ENCODE measurements around the gene UTP11. TPM values are rescaled to one million over a fixed set of nuclear protein-coding genes. Genes with fewer than 3 reads are reported as not detected.
A peak's percentile ranks its signal among the peaks of the same experiment; 100 is the strongest.

The UTP11 gene
- total and polyA plus RNA-seq, 2 of the 8 experiments (the other 6 are each of a cell fraction or from before 2014, with no cell fraction given) = 19.5 to 60.5 TPM

GRCh38 chr1:38060498-38060897 lies 48.0 kb downstream of the UTP11 start:
- Histone ChIP-seq H2AK5ac (ENCODE audit: low read depth, low read length) (no peak overlapping the region), H2BK120ac (replicated peaks; ENCODE audit: low read depth, low read length) (no peak overlapping the region), H3K56ac (replicated peaks; ENCODE audit: insufficient read length, low read depth, low read length) (no peak overlapping the region), H2BK20ac (ENCODE audit: low read length) (no peak overlapping the region), H3K79me2 (ENCODE audit: control insufficient read depth in 1 of 2, insufficient read depth in 2 of 2, low read length in 2 of 2) (peaks cover 0 to 2% of the 10 kb centered on the region in 2 experiments; a peak in 1 of 4 replicates), H3K4me2 (ENCODE audit: insufficient read depth in 1 of 2, low read depth in 2 of 2, low read length in 2 of 2) (no peak overlapping the region), H4K91ac (replicated peaks; ENCODE audit: insufficient read length, low read length) (no peak overlapping the region), H3K9me3 (ENCODE audit: insufficient read depth in 2 of 2, low read depth in 1 of 2, low read length in 1 of 2) (no peaks in the 10 kb centered on the region), H3K36me3 (ENCODE audit: control insufficient read depth in 2 of 4, insufficient read depth in 4 of 4, low read length in 3 of 4) (no peaks in the 10 kb centered on the region), H3K27me3 (replicated peaks in 1 of 4; ENCODE audit: control insufficient read depth in 3 of 4, extremely low read depth in 1 of 4, insufficient read depth in 3 of 4, low read length in 3 of 4) (no peaks in the 10 kb centered on the region; a peak in 3 of 7 replicates), H3K14ac (ENCODE audit: insufficient read length) (no peak overlapping the region), H2BK12ac (ENCODE audit: low read depth, low read length) (no peak overlapping the region), H4K20me1 (replicated peaks in 1 of 2; ENCODE audit: control insufficient read depth in 1 of 2, insufficient read depth in 2 of 2, low read length in 2 of 2) (peaks cover 0 to 3% of the 10 kb centered on the region in 2 experiments), H2AFZ (ENCODE audit: low read length) (no peak overlapping the region), H3K79me1 (ENCODE audit: low read depth, low read length) (peaks cover 4% of the 10 kb centered on the region; the same call in 1 of the 2 replicates), H4K8ac (ENCODE audit: extremely low read depth, insufficient read depth, low read length) (no peak overlapping the region), H3K18ac (ENCODE audit: extremely low read depth, low read length) (no peak overlapping the region), H3K27ac (ENCODE audit: low read depth, low read length) (no peak overlapping the region), H2BK5ac (ENCODE audit: low read depth, low read length) (no peak overlapping the region), H3K9ac (replicated peaks in 1 of 4; ENCODE audit: extremely low read depth in 1 of 4, low read depth in 3 of 4, low read length in 3 of 4) (no peak overlapping the region), H3K4ac (replicated peaks; ENCODE audit: insufficient read length, low read depth, low read length) (no peak overlapping the region), H3K4me1 (replicated peaks in 1 of 4; ENCODE audit: control insufficient read depth in 3 of 4, insufficient read depth in 4 of 4, low read length in 3 of 4) (peaks cover 0 to 17% (median 10%) of the 10 kb centered on the region in 4 experiments; a peak in 6 of 7 replicates), H2BK15ac (ENCODE audit: low read length) (no peak overlapping the region), H4K5ac (ENCODE audit: insufficient read length, low read depth, low read length) (no peak overlapping the region), H3K23ac (ENCODE audit: insufficient read length) (no peak overlapping the region), H3K23me2 (ENCODE audit: low read depth, low read length) (no peaks in the 10 kb centered on the region), H3K4me3 (ENCODE audit: extremely low read depth in 1 of 4, insufficient read depth in 2 of 4, low read depth in 3 of 4, low read length in 4 of 4) (no peak overlapping the region)
- ChIA-PET POLR2A (ENCODE audit: partially characterized antibody) (interaction anchor here (1.1 kb wide), 1 partner anchor 12 kb away, joined by 3 read pairs; no protein-coding TSS in a partner anchor), CTCF (ENCODE audit: partially characterized antibody) (interaction anchor here (0.7 to 18.0 kb wide), 5 partner anchors 10 to 443 kb away, joined by 3 to 212 read pairs (median 4); no protein-coding TSS in a partner anchor)
- no peak for FAIRE-seq
- DNase-seq (ENCODE audit: low read depth in 1 of 2, low spot score in 2 of 2) = no peak
- 100% methylated on average over 2 of the region's 2 CpGs; no CpG with 5 or more reads in 1 of the 2 experiments for WGBS, 2 experiments (ENCODE audit: extremely low coverage in 1 of 2, insufficient coverage in 1 of 2, insufficient read length in 1 of 2, insufficient replicate concordance in 2 of 2, low coverage in 1 of 2, low lambda C conversion rate in 2 of 2, missing lambda C conversion rate in 1 of 2)
- TF ChIP-seq KDM1A (IDR thresholded peaks at IDR 0.05; ENCODE audit: borderline replicate concordance, low read length) = 0 out of 2 replicates have a peak, but pooled peaks have one; percentile 45
